Middle frontal gyrus (tissue), 1 donor: ENCODE measurements around the gene CDH13.

ENCODE experiments used
- DNase-seq: peaks from one replicate; pipeline ENCODE4 v3.0.0-alpha.2; 2015; ENCODE audit warnings: low spot score; ENCODE audit errors: extremely low spot score

The CDH13 gene

DNA sequence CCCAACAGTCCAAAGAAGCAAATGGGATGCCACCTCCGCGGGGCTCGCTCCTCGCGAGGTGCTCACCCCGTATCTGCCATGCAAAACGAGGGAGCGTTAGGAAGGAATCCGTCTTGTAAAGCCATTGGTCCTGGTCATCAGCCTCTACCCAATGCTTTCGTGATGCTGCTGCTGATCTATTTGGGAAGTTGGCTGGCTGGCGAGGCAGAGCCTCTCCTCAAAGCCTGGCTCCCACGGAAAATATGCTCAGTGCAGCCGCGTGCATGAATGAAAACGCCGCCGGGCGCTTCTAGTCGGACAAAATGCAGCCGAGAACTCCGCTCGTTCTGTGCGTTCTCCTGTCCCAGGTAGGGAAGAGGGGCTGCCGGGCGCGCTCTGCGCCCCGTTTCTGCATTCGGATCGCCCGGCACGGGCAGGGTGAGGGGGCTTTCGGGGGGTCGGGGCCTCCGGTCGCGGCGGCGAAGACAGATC is at the start of gene CDH13:
Gene CDH13 (plus strand): TSS at position 179 of the 471 bp plus-strand sequence.
- DNase-seq: peak; percentile 42

DNA sequence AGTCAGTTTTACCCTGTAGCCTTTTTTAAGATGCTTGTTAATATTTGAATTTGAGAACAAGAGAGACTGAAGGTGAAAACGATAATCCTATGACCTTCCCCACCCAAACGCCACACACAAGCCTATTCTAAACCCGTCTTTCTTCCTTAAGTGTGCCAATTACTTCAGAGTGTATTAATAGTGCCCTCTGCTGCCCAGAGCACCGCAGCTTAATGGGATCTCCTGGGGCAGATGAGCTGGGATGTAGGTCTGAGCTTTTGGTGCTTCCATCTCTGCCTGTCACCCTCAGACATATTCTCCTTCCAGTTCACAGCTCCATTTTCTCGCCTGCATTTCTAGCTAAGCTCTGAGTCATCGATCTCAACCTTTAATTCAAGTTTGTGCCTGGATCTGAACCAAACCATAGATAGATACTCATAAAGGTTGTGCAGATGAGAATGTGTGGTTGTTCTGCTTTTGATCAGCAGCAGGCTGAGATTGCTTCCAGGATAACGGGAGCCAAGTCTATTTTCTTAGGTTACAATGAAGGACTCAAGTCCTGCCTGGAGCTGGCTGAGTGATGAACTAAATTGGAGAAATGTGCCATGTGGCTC is 46.4 kb upstream of the CDH13 start:
- peak; percentile 25 for DNase-seq

DNA sequence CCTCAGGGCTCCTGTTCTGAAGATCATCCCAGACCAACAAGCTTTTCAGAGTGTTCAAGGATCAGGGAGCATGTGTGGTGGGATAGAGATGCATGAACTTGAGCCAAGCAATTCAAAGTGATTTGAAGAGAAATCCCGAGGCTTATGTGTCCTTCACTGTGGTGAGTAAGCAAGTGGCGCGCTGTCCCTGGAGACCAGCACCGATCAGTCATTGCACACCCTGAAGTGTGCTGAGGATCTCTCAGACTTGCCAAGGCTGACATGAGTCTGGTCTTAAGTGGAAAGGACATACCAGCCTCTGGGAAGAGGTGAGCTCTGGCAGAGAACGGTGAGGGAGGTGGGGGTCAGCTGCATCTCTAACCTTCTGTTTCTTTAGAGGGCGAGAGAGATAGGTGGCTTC is 43.8 kb upstream of the CDH13 start:
- no peak for DNase-seq

DNA sequence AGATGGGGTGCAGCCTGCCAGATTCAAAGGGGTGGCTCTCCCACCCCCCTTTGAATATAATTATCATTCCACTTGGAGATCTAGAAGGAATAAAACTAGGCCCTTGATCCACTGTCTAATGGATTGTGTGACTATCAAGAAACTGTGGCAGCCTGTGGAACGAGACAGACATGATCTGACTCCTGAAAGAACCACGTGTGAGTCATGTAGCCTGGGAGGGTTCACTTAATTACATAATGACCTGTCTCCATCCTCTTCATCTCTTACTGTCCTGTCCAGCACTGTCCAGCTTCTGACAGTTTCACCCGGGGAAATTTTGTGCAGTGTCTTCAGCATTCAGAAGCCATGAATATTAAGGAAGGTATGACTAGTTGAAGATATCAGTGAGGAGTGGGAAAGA is 43.3 kb upstream of the CDH13 start:
- no peak for DNase-seq

DNA sequence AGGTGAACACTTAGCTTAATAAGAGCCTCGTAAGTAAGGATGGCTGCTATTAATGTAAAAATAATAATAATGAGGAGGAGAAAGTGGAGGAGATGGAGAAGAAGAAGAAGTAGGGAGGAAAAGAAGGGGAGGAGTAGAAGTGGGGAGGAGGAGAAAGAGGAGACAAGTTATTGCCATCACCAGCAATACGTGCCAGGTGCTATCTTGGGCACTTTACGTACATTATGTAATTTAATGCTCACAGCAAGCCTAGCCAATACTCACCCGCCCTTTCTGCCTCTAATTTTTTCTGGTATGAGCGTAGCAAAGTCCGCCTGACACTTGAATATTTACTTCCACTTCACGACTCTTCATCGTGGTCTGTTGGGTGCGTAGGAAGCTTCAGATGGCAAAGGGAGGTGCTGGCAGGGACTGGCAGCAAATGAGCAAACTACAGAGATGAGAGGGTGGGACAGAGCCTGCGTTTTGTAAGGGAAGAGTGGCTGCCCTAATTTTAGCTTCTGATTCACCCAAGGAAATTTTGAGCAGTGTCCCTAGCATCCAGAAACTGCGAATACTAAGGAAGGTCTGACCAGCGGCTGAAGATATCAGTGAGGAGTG is 42.1 kb upstream of the CDH13 start:
- no peak for DNase-seq

DNA sequence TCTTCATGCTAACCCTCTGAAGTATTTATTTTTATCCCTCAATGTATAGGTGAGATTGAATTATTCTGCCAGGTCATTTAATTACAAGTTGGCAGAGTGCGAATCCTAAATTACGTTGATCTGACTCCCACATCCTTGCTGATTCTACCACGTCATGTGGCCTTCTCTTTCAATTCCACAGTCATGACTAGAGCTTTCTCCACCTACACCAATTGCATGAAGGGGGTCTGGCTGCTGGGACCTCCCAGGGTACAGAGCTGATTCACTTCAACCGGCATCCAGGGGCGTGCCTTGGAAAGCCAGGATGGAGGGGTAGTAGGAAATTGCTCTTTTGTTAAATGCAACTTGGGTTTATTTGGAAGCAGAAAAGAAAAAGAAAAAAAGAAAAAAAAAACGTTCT is 41.1 kb upstream of the CDH13 start:
- DNase-seq: no peak

DNA sequence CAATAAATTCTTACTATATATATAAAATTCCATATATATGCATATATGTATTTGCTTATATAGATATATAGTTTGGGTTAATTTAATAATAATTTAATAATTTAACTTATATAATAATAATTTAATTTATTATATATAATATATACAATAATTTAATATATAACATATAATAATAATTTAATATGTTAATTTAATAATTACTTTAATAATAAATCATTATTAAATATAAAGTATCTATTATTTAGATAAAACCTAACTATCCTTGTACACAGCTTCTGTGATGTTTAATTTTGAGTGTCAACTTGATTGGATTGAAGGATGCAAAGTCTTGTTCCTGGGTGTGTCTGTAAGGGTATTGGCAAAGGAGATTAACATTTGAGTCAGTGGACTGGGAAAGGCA is 40.6 kb upstream of the CDH13 start:
- no peak for DNase-seq

DNA sequence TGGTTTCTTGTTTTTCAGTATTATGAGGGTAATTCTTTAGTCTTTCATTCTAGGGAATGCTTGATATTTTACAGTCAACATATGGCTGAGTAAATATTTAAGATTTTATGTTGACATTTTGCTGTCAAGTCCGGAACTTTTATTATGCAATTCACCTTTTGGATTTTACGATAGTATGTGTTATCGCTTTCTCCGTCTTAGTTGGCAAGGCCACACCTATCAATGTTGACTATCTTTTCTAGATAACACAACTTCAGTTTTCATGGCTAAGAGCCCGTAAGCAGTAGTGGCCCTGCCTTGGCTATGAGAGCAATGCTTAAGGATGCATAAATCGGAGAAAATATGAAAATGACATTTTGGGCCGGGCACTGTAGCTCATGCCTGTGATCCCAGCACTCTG is 39.5 kb upstream of the CDH13 start:
- no peak for DNase-seq

DNA sequence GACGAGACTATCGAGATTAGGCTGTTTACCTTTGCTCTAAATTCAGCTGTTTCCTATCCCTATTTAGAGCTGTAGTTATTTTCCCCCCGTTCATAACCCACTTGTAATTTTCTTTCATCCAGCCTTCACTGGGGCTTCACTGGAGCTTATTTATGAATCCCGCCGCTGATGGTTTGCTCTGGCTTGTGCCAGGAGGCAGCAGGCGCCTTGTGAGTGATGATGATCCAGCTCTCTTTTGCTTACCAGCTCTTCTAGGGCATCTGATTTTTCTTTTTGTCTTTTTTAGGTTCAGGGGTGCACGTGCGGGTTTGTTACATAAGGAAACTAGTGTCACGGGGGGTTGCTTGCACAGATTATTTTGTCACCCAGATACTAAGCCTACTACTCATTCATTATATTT is 37.4 kb upstream of the CDH13 start:
- no peak for DNase-seq

DNA sequence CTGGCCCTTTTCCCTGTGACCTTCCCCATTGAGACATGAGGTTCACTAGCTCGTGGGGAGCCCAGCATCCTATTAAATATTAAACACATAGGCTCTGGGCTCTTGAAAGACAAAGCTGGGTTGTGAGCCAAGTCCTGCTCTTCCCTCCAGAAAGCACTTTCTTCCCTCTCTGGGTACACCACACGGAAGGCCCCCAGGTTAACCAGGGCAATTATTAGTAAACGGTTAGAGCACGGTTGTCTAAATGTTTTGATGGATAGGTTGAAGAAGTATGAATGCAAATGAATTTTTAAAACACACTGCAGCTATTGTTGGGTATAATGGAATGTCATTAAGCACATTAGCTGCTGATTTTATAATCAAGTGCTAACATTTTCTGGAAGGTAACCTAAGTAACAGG is 32.7 kb upstream of the CDH13 start:
- DNase-seq: no peak

DNA sequence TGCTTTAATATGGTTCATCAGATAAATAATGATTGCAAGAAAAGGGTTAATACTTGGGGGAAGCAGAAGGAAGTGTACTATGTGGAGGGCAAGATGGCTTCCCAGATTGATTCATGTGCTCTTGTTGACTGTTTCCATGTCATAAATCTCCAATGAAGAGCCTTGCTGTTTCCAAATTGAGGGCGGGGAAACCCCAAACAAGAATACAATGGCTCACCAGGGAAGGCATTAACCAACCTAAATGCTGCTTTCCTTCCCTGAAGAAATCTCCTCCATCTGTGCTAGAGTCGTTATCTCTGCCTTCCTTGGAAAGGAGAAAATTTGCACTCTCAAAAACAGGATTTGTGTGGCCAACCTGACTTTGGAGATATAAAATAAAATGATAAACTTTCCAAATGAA is 28.0 kb upstream of the CDH13 start:
- no peak for DNase-seq

DNA sequence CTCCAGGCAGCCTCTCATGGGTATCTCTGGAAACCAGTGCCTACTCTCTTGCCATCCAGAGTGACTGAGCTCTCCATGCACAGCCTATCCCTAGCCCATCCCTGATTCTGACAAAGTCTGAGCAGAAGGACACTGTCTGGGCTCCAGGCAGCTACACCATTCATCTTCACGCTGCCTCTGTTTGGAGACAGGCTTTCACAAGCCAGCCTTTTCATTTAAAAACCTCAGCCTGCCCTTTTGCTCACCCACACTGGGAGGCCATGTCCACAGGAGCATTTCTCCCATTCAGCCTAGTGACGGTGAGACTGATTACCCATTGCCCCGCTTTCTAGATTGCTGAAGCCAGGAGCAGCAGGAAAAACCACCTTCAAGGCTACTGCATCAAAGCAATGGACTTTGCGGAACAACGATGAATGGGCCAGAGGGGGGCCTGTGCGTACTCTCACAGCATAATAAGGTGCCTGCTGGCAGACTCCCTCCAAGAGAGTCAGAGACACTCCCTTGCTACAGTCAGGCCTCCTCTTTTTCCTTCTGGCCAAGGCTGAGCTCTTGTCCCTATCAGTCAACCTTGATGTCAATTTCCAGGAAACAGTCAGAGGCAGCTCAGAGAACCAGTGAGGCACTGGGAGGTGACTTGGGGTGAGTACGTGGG is 24.7 kb upstream of the CDH13 start:
- no peak for DNase-seq

DNA sequence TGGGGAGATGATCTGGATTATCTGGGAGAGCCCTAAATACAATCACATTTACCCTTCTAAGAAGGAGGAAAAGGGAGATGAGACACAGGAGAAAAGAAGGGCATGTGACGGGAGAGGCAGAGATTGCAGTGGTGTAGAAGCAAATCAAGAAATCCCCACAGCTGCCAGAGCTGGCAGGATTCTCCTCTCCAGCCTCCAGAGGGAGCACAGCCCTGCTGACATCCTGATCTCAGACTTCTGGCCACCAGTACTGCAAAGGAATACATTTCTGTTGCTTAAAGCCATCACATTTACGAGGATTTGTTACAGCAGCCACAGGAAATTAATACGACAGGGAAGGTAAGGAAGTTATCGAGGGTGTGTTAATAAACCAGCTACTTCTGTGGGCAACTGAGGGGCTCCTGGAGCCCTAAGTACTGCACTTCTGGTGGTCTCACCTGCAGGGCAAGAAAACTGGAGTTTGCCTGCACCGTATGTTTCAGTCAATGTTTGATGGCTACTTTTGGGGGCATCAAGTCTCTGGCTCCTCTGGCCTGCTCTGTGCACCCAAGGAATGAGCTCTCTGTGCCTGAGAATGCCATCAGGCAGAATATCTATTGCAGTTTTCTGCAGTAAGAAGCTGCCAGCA is 22.9 kb upstream of the CDH13 start:
- peak; percentile 39 for DNase-seq

DNA sequence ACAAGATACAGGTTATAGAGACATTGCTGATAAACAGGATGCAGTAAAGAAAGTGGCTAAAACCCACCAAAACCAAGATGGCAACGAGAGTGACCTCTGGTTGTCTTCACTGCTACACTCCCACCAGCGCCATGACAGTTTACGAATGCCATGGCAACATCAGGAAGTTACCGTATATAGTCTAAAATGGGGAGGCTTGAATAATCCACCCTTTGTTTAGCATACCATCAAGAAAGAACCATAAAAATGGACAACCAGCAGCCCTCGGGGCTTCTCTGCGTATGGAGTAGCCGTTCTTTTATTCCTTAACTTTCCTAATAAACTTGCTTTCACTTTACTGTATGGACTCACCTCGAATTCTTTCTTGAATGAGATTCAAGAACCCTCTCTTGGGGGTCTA is 21.7 kb upstream of the CDH13 start:
- DNase-seq: no peak

DNA sequence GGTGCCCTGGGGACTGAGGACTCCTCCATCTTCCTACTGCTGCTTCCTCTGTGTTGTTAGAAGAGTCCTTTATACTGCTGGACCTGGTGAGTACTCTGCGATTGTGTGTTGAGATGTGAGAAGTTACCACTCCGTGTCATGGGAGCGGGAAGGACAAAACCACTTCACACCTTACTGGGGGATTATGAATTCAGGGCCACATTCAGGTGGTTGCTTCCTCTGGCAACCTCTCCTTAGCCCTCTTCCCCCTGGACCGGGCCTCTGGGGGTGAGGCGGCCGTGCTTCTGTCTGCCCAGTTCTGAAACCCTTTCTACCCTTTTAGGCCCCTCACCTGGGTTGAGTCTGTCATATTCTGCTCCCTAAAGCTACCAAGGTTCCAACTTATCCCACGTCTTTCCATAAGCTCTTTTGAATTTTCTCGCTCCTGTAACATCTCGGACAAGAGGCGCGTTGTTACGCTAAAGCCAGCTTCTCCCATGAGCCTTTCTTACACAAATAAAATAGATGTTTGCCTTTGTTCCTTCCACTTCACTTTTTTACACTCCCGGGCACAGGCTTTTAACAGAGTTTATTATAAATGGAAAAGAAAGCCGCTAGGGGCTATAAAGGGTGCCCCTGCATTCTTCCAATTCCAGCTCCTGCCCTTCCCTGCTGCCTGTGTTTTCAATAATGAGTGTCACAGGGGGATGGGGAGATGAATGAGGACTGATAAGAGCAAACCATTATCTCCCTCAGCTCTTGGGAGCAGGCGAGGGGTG is 20.7 kb upstream of the CDH13 start:
- no peak for DNase-seq

DNA sequence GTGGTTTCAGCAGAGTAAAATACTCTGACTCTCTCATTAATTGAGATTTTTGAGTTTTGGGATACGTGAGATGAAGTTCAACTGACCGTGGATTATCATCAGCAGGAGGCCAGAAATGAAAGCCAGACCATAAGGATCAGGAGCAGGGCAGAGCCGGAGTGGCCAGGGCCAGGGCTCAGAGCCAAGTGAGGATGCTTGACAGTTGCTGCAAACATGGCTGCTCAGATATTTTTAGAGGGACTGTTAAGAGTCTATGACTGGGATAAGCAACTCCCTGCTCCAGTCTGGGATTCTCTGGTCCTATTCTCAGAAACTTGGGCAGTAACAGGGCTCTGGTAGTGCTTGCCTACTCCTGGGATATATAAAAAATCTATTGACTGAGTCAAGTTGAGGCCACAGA is 17.6 kb upstream of the CDH13 start:
- DNase-seq: no peak

DNA sequence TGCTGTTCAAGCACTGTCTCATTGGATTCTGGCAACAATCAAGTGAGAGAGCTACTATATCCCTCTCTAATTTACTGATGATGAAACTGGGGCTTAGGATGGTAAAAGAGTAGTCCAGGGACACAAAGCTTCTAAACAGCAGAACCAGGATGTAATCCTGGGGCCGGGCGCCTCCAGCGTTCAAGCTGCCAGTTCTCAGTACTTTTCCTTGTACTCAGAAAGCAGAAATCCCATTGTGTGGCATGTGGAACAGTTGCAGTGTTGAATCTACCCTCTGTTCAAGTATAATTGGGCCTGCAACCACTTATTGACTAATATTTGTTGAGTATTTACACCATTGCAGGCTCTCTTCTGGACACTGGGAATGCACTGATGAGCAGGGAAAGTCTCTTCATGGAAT is 14.5 kb upstream of the CDH13 start:
- no peak for DNase-seq

DNA sequence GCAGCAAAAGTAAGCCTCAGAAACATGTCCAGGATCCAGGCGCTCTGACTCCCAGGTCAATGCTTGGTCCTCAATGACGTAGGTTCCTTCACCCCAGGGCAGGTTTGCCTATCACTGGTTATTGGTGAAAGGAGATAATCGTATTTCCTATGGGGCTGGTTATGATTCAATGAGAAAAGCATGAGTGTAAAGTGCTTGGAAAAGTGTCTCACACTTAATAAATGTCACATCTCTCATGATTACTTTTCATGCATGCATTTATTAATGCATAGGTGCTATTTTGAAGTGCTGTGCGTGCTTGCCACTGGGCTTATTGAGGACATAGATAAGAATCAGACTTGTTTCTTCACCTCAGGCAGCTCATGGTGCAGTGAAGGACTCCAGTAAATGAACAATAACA is 10.4 kb upstream of the CDH13 start:
- DNase-seq: no peak

DNA sequence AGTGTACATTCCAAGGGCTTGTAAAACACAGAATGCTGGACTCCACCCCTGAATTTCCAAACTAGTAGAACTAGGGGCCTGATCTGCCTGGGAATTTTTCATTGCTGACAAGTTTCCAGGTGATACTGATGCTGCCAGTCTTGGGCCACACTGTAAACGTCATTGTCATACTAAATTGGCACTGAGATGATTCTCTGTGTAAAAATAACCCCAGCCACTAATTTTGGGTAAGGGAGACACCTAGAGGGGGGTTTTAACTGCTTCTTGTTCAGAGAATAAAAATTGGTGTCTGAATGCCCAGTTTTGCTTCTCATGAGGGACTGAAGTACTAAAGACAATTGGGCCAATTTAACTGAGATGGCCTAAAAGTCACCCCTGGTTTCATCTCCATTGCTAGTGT is 5.0 kb upstream of the CDH13 start:
- no peak for DNase-seq

DNA sequence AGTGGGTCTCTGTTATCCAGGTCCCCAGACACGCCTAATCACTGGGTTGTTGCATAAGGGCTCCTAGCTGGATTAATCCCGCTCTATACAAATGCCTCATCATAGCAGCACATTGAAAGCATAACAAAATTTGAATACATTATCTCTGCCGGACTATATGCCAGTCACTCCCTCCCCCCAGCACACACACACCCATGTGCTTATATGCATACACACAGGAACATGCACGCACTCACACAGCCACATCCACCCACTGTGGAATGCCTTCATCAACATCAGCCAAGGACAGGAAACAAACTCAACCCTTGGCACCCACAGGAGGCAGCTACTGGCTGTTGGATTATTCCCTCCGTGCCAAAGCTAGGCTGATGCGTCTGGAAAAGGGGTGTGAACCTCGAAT is 3.5 kb upstream of the CDH13 start:
- no peak for DNase-seq

DNA sequence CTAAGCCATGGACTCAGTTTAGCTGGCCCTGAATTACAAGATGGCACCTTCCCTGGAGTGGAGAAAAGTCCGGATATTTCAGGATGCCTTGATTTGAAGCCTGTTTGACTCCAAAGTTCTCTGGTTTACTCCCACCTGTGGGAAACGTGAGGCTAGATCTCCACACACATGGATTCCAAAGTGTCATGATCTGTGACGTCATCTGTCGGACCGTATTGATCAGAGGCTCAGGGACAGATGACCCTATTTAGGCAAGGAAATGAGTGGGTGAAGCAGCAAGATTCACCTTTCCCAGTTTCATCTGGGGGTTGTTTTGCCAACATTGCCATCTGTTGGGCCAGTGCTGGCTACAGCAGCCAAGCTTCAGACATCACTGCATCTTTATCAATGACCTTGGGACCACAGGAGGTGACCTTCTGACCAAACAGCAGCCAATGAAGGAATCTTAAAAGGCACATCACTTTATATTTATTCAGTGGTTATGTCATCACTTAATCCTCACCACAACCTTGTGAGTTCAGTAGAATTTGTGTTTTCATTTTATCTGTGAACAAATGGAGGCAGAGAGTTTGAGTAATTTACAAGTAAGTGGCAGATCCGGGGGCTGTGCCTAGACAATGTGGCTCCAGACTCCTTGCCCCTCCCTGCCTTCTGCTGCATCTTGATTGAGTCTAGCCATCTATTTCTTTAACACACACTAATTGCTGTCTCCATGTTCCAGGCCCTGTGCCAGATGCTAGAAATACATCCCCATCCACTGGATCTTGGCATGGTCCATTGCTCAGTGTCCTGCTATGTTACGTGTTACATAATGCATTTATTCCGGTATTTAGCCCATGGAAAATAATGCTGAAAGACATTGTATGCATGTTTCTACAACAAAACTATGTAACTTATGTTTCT is 1.5 kb upstream of the CDH13 start:
- no peak for DNase-seq
